Stimulated activated CD4-positive, alpha-beta T cell treated with anti-CD3 and anti-CD28 coated beads, TNF-alpha, amount 100 ng/mL, for 4 hours (primary cell): ENCODE results near the gene KIRREL3.
"Not testable (repeated sequence)": the region's sequence is repeated elsewhere in the genome, so short reads cannot be mapped to it uniquely, and the experiment has no call there.

Experiments used
- DNase-seq, 3 experiments: peaks; one replicate each; pipeline ENCODE4 v3.0.0-alpha.2; 2020; ENCODE audit warnings: low read depth in 3 of 3

KIRREL3 gene

GRCh38 chr11:126405374-126405773 lies 595.2 kb downstream of the KIRREL3 start:
- DNase-seq = no peak

DNA sequence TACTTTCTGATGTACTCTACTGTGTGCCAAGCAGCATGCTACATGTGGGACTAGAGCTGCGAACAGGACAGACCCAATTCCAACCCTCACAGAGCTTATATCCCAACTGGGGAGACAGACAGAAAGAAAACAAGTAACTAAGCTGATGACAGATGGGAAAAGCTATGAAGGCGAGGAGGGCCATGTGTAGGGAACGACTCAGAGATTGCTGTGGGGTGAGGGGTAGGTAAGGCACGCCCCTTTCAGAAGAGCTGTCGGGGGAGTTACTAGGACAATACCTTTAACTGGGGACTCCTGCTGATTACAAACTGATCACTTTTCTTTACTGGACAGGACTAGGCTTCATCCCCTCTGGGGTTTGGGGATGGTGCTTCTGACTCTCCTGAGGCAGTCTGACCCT lies 596.2 kb downstream of the KIRREL3 start:
- DNase-seq = no peak

DNA sequence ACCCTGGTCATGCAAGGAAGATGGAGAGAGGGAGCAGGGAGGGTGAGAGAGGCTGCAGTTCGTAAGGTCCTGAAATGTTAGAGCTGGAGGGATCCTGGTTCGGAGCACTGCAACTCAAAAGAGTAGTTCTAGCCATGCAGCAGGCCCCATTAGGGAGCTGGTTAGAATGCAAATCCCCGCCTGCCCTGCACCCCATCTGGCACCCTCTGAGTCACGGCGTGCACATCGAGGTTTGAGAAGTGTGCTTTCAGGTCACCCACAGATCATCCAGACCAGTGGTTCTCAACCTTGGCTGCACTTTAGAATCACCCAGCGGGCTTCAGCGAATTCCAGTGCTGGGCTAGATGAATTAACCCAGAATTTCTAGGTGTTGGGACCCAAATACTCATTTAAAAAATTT lies 596.9 kb downstream of the KIRREL3 start:
- DNase-seq = no peak

DNA sequence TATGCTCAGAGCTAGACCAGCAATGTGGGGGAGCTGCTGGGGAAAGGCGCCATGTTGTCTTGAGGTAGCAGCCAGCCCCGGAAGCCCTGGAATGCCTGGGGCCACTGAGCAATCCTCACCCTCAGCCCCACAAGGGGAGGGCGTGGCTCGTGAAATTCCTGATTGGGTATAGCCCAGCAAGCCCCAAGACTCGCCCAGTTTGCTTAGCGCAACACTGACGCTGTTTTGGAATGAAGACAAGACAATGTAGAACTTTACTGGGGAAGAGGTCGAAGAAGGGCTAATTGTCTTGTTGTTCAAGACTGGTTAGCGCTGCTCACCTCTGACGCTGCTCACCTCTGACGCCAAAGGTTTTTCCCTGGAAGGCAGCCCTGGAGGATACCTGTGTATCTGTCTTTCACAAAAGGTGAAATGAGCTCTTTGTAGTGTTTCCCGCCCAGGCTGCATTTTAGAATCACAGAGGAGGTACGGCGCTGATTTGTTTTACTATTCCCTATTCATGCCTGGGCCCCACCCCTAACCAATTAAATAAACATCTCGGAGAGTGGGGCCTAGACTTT lies 597.5 kb downstream of the KIRREL3 start:
- DNase-seq = no peak

DNA sequence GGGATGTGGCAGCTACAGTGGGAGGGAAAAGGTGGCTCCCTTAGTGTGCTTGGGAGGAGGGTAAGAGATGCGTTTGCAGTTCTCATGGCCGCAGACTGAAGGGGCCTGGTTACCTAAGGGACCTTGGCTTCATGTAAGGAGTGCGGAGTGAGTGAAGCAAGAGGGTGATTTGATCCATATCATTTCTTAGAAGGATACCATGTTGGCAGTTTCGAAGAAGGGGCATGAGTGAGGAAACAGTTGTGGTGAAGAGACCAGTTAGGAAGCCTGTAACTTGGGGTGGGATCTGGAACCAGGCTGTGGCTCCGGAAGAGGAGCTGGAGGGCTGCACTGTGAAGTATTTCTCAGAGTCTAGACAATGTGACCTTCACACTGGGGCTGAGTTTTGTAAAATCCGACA lies 600.1 kb downstream of the KIRREL3 start:
- no peak for DNase-seq

DNA sequence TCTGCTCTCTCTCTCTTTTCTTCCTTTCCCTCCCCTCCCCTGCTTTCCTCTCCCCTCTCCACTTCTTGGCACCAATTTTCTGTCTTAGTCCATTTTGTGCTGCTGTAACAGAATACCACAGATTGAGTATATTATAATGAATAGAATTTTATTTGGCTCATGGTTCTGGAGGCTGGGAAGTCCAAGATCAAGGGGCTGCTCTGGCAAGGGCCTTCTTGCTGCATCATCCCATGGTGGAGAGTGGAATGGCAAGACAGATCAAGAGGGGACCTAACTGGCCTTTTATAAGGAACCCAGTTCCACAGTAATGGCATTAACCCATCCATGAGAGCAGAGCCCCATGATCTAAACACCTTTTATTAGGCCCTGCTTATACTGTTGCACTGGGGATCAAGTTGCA lies 600.6 kb downstream of the KIRREL3 start:
- no peak for DNase-seq

DNA sequence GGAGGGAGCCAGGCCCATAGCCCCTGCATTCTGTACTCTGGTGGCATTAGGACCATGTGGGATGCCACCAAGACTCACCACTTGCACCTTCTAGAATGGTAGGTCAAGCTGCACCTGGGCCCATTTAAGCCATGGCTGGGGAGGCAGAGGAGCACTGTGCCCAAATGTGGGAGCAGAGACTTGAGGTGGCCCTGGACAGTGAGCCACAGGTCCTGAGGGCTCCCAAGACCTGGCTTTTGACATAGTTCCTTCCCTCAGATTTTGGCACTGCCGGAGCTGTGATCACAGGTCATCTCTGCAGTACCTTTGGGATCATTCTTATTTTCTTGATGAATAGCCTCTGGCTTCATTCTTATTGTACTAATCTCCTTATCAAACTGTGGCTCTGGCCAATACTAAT lies 601.8 kb downstream of the KIRREL3 start:
- DNase-seq = no peak

DNA sequence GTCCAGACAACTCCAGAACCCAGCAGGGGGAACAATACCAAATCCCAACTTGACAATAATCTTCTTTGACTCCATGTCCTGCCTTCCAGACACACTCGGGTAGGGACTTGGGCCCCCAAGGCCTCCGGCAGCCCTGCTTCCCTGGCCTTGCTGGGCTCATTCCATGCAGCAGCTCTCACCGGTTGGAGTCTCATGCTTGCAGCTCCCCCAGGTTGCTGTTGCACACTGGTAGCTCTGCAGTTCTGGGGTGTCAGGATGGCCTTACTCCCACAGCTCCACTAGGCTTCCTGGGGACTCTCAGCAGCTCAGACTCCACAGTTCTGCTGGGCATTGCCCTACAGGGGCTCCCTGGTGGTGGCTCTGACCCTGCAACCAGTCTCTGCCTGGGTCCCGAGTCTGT lies 602.3 kb downstream of the KIRREL3 start:
- DNase-seq = no peak

GRCh38 chr11:126396965-126397364 lies 603.6 kb downstream of the KIRREL3 start:
- no peak for DNase-seq

- DNase-seq = not testable (repeated sequence)
Observed at GRCh38 chr11:126396266-126396665, 604.3 kb downstream of the KIRREL3 start.

DNA sequence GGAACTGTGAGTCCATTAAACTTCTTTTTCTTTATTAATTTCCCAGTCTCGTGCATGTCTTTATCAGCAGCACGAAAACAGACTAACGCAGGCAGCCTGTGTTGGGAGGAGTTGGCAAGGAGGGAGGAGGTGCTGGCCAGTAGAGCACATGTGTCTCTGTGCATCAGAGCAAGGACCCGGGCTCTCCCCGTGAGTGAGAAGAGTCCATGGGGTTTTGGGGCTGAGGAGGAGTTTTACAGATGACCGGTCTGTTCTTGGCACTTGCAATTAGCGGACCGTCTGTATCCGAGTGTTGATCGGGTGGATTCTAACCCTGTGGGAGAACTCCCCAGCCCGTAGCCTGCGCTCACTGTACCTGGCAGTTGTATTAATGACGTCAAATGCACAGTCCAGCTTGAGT lies 604.8 kb downstream of the KIRREL3 start:
- DNase-seq = not testable (repeated sequence)

GRCh38 chr11:126394634-126395072 lies 605.9 kb downstream of the KIRREL3 start:
- DNase-seq = not testable (repeated sequence)

DNA sequence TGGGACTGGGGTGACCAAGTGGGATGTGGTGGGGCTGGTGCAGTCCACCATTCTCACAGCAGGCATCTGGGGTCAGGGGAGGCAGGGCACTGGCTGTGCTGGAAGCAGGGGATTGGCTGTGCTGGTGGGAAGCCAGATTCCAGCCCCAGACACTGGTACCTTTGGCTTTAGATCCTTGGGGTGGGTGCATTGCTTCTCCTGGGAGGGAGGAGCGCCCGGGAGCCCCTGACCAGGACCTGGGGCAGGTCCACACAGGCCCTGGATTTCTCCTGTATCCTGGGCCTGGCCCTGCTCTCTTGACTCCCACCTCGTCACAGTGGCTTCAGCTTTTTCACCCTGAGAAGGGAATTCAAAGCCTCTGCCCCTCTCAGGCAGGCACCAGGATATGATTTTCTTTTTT lies 606.5 kb downstream of the KIRREL3 start:
- no peak for DNase-seq

GRCh38 chr11:126393143-126393542 lies 607.4 kb downstream of the KIRREL3 start:
- no peak for DNase-seq

DNA sequence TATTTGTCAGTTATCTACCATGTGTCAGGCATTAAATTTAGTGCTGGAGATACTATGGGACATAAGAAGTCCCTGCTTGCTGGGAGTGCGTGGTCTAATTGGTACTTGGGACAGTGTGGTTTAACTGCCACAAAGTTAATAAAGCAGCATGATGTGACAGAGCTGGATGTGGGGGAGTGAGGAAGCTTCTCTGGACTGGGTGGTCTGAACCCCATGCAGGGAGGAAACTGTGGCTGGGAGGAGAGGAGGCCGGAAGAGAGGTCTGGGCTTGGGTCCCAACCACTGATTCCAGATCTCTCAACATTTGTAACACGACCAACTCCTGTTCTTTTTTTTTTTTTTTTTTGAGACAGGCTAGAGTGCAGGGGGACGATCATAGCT lies 607.9 kb downstream of the KIRREL3 start:
- no peak for DNase-seq

DNA sequence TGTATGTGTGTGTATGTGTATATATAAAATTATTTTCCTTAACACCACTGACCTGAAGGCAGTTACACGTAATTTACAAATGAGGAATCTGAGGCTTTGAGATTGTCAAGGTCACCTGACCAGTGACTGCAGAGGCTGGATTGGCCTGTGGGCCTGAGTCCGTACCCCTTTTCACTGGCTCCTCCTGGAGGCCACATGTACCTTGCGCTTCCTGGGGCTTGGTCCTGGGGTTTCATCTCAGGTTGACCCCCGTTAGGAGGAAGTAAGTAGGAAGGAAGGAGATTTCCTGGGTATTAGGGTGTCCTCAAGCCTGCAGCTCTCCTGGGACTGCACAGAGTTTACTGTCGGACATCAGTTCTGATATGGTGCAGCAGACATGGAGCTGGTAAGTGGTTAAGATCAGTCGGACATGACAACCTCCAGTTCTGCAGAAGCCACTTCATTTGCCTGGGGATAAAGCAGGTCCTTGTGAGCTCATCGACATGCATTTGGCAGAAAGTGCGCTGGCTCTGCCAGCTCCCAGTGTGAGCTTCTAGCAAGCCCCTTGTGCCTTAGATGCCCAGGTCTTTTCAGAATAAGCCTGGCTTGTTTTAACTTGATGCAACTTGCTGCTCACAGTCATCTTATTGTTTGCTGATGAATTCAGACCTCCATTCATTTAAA lies 608.5 kb downstream of the KIRREL3 start:
- DNase-seq = no peak

DNA sequence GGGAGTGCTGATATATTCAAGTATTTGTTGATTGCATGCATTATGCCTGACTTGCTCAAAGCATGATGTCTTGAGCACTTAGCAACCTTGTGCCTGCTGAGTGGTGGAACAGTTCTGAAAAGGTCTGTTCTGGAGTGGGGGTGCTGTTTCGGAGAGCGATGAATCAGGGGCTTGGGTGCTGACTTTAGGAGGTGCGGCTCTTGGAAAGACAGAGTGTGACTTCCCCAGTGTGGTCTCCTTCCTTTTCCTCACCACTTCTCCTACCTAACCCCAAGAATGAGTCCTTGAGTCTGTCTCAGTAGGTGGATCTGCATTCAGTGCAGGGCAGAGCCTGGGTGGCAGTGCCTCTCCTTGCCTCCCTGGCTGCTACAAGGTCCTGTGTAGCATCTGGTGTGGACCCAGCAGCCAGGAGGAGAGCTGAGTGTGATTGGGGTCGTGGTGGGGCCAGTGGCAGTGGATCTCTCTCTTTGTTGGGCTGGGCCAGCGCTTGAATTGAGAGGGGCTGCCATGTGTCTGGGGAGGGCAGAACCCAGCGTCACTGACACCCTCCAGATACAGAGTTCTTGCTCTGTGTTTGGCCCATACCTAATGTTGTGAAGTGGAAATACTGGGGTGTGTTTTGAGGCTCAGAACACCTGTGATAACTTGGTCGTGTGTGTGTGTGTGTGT lies 609.1 kb downstream of the KIRREL3 start:
- no peak for DNase-seq

DNA sequence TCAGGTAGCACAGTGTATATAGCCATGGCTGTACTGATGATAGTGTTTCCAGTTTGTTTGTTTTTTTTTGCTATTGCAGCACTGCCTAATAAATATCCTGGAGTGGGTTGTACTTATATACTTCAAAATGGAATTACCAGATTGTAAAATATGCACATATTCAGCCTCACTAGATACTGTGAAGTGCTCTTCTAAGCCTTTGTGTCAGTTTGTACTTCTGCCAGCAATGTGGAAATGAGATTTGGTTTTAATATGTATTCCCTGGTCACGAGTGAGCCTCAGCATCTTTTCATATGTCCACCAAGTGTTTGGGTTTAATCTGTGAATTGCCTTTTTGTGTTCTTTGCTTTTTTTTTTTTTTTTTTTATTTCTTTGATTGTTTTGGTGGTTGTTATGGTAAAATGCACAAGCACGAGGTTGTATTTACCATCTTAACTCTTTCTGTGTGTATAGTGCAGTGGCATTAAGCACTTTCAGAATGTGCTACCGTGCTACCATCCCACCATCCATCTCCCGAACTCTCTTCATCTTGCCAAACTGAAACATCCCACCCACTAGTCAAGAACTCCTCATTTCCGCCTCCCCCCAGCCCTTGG lies 610.2 kb downstream of the KIRREL3 start:
- no peak for DNase-seq

DNA sequence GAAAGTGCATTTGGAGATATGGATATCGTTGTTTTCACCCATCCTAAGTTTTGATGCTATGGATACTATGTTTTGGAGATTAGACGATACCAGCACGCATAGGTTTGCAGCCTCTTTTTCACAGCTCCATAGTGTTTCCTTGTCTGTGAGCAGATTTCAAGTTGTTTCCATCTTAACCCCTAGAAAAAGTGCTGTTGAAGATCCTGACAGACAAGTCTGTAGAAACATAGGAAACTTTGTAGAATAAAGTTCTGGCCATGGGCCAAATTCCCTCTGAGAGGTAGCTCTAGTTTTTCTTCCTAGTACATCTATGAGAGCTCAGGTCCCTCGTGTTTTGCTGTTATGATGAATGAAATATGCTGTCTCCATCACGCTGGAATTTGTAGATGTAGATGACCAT lies 612.7 kb downstream of the KIRREL3 start:
- no peak for DNase-seq

DNA sequence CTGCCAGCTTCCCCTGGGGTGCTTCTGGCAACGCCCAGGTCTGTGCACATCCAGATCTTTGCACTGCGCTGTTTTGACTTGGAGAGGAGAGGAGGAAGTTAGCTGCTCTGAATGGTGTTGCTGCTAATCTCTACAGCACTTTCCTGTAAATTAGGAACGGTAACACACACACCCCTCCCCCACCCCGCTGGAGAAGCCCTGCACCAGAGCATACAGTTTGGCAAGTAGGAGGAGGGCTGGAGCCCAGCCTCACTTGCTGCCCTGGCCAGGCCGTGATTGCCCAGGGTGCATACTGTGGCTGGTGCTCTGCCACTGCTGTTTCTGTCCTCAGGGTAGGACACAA lies 613.9 kb downstream of the KIRREL3 start:
- not testable (repeated sequence) for DNase-seq

GRCh38 chr11:126385991-126386728 lies 614.4 kb downstream of the KIRREL3 start:
- DNase-seq = no peak

DNA sequence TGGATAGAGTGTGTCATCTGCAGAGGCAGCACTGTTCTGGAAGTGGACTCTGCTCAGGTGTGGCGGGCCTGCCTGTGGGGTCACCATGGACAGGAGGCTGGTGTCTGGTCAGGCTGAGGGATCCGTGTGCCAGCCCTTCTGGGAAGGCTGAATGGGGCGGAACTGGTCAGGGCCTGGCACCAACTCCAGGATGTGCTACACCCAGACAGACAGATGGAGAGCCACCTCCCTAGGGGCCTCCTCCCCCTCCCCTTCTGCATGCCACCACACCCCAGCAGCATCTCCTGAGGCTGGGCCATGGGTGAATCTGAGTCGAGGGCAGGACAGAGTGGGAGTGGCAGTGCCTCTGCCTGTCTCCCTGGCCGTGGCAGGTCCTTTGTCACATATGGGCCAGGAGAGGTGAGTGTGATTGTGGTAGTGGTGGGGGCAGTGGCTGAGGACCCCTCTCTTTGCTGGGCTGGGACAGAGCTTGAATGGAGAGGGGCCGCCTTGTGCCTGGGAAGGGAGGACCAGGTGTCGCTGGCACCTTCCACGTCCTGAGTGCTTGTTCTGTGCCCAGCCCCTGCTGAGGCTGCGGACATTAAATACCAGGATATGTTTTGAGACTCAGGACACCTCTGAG lies 616.0 kb downstream of the KIRREL3 start:
- no peak for DNase-seq
